ENCODE measurements around the gene LRRFIP1.
"Not testable (repeated sequence)": the region's sequence is repeated elsewhere in the genome, so short reads cannot be mapped to it uniquely, and the experiment has no call there.

Gene LRRFIP1

GRCh38 chr2:237680702-237681478 is 53.5 kb downstream of the LRRFIP1 start:
- in situ Hi-C loops (cut with HindIII; ENCODE audit: low sequenced_read_pairs) = loop anchor here (5.0 kb wide), 3 partner anchors 36 to 96 kb away; no protein-coding TSS in a partner anchor

- in situ Hi-C loops (cut with HindIII; ENCODE audit: low sequenced_read_pairs) = loop anchor here (5.0 kb wide), 3 partner anchors 35 to 95 kb away; no protein-coding TSS in a partner anchor
Observed at GRCh38 chr2:237682151-237682550, 54.8 kb downstream of the LRRFIP1 start.

- in situ Hi-C loops (cut with HindIII; ENCODE audit: low sequenced_read_pairs) = loop anchor here (5.0 kb wide), 3 partner anchors 34 to 94 kb away; no protein-coding TSS in a partner anchor
Observed at GRCh38 chr2:237682856-237683670, 55.7 kb downstream of the LRRFIP1 start.

GRCh38 chr2:237685408-237685807 is 58.0 kb downstream of the LRRFIP1 start:
- in situ Hi-C loops (cut with HindIII; ENCODE audit: low sequenced_read_pairs) = no loop called here

- in situ Hi-C loops (cut with HindIII; ENCODE audit: low sequenced_read_pairs) = no loop called here
Observed at GRCh38 chr2:237686659-237687136, 59.3 kb downstream of the LRRFIP1 start.

- in situ Hi-C loops (cut with HindIII; ENCODE audit: low sequenced_read_pairs) = no loop called here
Observed at GRCh38 chr2:237688081-237688480, 60.7 kb downstream of the LRRFIP1 start.

GRCh38 chr2:237688541-237688940 is 61.2 kb downstream of the LRRFIP1 start:
- in situ Hi-C loops (cut with HindIII; ENCODE audit: low sequenced_read_pairs) = not testable (repeated sequence)

GRCh38 chr2:237689336-237690131 is 62.1 kb downstream of the LRRFIP1 start:
- in situ Hi-C loops (cut with HindIII; ENCODE audit: low sequenced_read_pairs) = no loop called here

- in situ Hi-C loops (cut with HindIII; ENCODE audit: low sequenced_read_pairs) = no loop called here
Observed at GRCh38 chr2:237691029-237691907, 63.9 kb downstream of the LRRFIP1 start.

- in situ Hi-C loops (cut with HindIII; ENCODE audit: low sequenced_read_pairs) = no loop called here
Observed at GRCh38 chr2:237691908-237692600, 64.7 kb downstream of the LRRFIP1 start.

- in situ Hi-C loops (cut with HindIII; ENCODE audit: low sequenced_read_pairs) = no loop called here
Observed at GRCh38 chr2:237692601-237693290, 65.4 kb downstream of the LRRFIP1 start.

- in situ Hi-C loops (cut with HindIII; ENCODE audit: low sequenced_read_pairs) = no loop called here
Observed at GRCh38 chr2:237693291-237693994, 66.1 kb downstream of the LRRFIP1 start.

GRCh38 chr2:237694415-237695194 is 67.2 kb downstream of the LRRFIP1 start:
- in situ Hi-C loops (cut with HindIII; ENCODE audit: low sequenced_read_pairs) = no loop called here

GRCh38 chr2:237695201-237695780 is 67.9 kb downstream of the LRRFIP1 start:
- in situ Hi-C loops (cut with HindIII; ENCODE audit: low sequenced_read_pairs) = no loop called here

GRCh38 chr2:237696461-237696860 is 69.1 kb downstream of the LRRFIP1 start:
- in situ Hi-C loops (cut with HindIII; ENCODE audit: low sequenced_read_pairs) = no loop called here

GRCh38 chr2:237697586-237698357 is 70.4 kb downstream of the LRRFIP1 start:
- in situ Hi-C loops (cut with HindIII; ENCODE audit: low sequenced_read_pairs) = no loop called here
